Esophagus mucosa (tissue), 1 donor: ENCODE measurements around the gene TSACC. TPM values are rescaled to one million over a fixed set of nuclear protein-coding genes. Genes with fewer than 3 reads are reported as not detected.

Experiments
- ATAC-seq: fragments of 200-7000 bp; cut with Tn5 transposase; one replicate; pipeline ENCODE4 v1.9.1; 2020
- total RNA-seq: library from RNA; stranded (reverse); gene quantifications from one replicate; pipeline ENCODE4 v1.2.4, GENCODE V29; 2023
- donor health status: DM: yes; HTN: yes; CAD: no.

Gene TSACC
- total RNA-seq, 1 donor from 2014 or later, result 0.80 TPM

GRCh38 chr1:156394835-156395461, 56.6 kb downstream of the TSACC start:
- no peak for ATAC-seq

Other genes with a start within 250 kb of the TSACC start
- 315 TPM for gene LMNA, start 223.8 kb upstream of the TSACC start, total RNA-seq
- 34.6 TPM for gene SEMA4A, start 184.9 kb upstream of the TSACC start, total RNA-seq
- gene SLC25A44, start 144.4 kb upstream of the TSACC start, total RNA-seq, result 12.7 TPM
- 44.3 TPM for gene PMF1, start 125.5 kb upstream of the TSACC start, total RNA-seq
- 0.28 TPM for gene BGLAP, start 96.3 kb upstream of the TSACC start, total RNA-seq
- 2.0 TPM for gene PAQR6, start 90.5 kb upstream of the TSACC start, total RNA-seq
- gene SMG5, start 55.7 kb upstream of the TSACC start, total RNA-seq, result 38.0 TPM
- 110 TPM for gene TMEM79, start 54.2 kb upstream of the TSACC start, total RNA-seq
- gene GLMP, start 42.8 kb upstream of the TSACC start, total RNA-seq, result 22.5 TPM
- gene VHLL, start 39.2 kb upstream of the TSACC start, total RNA-seq, result not detected
- gene CCT3, start 234 bp upstream of the TSACC start, total RNA-seq, result 178 TPM
- 1.7 TPM for gene RHBG, start 30.7 kb downstream of the TSACC start, total RNA-seq
- gene MEF2D, start 162.2 kb downstream of the TSACC start, total RNA-seq, result 15.0 TPM
- gene IQGAP3, start 234.0 kb downstream of the TSACC start, total RNA-seq, result 11.8 TPM
- not detected for gene TTC24, start 241.2 kb downstream of the TSACC start, total RNA-seq